DMS79 (cell line): Measurements from ENCODE around the gene GCH1.

Experiments used
- DNase-seq: peaks from one replicate; lab custom pipeline; 2025; lab: John Stamatoyannopoulos, UW

GCH1 gene

DNA sequence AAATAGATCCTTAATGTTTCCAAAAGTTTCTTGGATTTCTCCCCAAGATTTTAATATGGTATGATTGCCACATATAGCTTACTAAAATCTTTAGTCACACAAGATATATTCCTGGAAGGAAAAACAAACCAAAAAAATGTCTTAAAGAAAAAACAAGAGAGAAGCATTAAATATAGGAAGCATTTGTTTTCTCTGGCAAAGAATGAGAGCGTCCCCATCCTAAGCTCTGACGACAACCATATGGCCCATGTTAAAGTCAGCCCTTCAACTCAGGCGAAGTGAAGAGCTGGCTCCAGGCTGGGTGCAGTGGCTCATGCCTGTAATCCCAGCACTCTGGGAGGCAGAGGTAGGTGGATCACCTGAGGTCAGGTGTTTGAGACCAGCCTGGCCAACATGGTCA lies 35.6 kb downstream of the GCH1 start:
- DNase-seq = no peak

DNA sequence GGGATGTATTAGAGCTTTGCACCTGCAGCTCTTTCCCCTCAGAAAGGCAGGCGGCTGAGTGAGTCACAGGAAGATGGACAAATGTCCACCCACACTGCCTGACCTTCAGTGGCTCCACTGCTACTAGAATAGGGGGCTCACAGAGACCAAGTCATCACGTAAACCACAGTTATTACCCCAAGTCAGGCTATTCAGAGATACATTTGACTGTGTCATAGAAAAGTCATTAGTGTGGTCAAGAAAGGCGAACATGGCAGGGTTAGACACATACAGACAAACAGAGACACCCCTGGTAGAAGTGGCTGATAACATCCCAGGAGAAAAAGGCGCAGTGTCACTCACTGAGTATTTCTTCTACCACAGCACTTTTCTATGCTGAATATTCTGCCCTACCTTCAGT lies 36.0 kb downstream of the GCH1 start:
- no peak for DNase-seq

DNA sequence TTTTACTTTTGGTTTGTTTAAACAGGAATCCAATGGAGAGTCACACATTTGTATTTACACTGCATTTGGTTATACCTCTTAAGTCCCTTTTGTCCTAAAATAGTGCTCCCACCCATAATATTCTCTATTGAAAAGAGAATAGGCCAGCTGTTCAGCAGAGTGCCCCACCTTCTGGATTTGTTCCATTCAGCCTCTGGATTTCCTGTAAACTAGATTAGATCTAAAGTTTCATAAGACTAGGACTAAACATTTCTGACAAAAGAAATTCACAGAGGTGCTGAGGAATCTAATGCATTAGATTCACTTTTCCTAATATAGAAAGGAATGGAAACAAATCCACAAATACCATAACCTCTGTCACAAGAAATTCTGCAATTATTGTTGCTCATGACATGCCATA lies 38.1 kb downstream of the GCH1 start:
- DNase-seq = no peak

DNA sequence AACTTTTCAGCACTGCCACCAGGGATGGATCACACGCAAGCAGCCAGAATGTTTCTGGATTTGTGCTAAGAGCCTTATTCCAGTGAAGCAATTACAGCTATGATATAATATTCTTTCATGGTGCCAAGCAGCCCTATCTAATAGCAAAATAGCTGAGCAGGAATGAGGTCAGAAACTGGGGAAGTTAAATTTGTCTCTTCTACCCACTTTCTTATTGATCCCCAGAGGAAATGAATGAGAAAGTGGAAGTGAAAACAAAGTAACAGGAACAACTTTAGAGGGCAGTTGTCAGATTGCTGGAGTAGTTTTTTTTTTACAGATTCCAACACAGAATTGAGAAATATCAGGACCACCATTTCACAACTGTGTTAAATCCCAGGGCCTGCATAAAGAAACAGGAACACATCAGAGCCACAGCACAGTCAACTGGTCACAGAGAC lies 44.8 kb downstream of the GCH1 start:
- DNase-seq = no peak

DNA sequence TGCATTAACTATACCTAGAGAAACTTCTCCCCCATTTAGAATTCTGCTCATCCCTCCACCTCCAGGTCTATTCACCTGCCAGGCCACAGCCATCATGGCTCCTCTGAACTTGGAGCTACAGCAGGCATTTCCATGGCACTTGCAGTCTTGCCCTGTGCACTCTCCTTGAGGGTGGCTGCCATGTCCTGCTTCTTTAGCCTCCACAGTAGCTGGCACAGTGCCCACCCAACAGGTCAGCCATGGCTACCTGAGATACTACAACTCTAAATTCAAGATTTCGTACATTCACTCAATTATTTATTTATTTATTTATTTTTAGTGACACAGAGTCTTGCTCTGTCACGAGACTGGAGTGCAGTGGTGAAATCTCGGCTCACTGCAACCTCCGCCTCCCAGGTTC lies 46.5 kb downstream of the GCH1 start:
- DNase-seq = no peak

DNA sequence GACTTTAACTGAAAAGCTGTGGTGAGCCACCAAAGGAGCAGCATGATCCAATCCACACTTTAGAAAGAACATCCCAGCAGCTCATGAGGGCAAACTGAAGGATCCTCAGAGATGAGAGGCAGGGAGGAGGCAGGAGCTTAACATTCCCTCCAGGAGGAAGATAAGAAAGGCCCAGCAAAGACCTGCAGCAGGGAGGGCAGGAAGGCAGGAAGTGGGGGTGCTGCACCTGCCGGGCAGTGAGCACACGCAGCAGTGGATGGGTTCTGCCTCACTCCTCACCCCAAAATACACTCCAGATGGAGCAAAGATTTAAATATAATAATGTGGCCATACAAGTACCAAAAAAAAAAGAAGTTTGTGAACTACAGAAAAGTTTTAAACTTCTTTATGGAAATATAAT lies 48.4 kb downstream of the GCH1 start:
- no peak for DNase-seq

DNA sequence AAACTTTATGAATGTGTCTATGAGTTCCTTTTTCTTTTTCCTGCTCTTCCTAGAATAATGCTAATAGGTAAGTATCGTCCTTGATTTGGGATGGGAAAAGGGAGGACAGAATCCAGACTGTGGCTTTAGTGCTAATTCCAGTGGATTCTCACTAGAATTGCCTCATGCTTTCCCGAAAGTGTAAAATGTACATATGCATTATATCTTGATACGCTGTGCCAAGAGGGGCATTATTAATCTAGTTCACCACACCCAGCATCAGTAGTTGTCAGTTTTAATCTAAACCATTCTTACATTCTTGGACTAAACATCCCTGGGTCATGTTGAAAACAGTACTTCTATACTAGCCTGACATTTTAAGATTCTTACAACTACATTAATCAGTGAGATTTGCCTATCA lies 49.3 kb downstream of the GCH1 start:
- DNase-seq = no peak

DNA sequence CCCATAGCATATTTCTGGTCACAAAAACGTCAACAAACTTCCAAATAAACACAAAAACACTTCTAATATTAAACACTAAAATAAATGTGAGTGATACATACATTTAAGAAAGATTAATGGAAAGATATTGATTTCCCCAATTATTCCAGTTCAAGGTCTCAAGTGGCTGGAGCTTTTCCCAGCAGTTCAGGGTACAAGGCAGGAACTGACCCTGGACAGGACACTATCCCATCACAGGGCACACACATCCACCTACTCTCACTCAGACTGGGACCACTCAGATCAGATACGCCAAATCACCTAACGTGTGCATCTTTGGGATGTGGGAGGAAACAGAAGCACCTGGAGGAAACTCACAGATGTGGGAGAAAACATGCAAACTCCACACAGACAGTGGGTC lies 50.4 kb downstream of the GCH1 start:
- DNase-seq = no peak

DNA sequence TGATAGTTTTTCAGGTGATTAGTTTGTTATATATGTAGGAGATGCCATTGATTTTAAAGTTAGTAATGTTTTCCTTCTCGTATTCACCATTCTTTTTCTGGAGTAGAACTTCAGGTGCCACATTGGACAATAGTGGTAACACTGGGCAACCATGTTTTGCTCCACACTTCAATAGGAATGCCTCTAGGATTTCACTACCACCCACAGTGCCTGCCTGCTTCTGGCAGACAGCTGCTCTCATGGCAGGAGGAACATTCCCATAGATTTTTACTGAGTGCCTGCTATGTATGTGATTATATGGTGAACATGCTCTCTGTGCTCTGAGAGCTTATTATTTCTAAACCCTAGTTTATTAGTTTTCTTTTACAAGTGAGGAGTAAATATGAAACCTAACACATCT lies 53.7 kb downstream of the GCH1 start:
- DNase-seq = no peak

DNA sequence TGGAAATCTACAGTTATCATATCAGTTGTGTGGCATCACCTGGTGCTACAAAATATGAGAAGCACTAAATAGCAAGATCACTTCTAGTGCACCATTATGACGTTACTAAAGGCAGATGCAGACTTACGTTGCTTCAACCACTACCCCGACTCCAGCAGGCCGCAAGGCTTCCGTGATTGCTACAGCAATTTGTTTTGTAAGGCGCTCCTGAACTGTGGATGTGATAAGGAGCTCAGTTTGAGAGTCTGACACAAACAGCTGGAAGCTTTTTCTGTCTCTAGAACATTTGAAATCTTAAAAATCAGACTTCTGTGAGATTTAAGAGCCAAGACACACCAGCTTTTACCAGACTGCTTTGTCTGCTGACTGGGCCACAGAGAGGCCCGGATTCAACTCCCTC lies 57.0 kb downstream of the GCH1 start:
- DNase-seq = no peak

DNA sequence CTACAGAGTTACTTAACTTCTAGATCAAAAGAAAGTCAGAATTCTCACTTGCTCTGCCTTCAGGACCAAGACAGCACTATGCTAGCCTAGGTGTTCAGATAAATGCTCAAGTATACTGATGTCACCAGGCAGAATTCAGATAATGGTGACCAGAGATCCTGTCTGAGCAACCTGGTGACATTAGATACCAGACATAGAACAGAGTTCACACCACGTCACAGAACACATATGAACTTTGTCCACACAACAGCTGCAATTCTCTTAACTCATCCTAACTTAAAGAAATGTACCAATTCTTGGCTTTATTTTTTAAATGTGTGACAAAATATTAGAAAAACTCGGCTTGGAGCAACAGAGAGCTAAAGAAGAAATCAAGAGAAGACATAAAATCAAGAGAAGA lies 58.1 kb downstream of the GCH1 start:
- DNase-seq = no peak

DNA sequence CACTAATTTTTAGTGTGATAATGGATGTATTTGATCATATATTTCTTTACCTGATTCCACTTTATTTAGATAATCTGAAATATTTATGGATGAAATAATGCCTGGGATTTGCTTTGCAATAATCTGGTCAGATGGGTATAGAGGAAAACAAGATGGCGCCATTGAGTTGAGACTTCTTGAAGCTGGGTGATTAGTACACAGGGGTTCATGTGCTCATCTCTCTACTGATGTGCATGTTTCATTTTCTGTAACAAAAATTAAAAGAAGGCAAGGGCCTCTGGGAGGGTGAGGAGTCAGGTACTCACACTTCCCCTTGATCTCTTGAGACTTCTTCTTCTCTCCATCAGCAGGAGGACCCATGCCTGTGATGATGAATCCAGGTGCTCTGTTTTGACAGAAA lies 61.8 kb downstream of the GCH1 start:
- no peak for DNase-seq

DNA sequence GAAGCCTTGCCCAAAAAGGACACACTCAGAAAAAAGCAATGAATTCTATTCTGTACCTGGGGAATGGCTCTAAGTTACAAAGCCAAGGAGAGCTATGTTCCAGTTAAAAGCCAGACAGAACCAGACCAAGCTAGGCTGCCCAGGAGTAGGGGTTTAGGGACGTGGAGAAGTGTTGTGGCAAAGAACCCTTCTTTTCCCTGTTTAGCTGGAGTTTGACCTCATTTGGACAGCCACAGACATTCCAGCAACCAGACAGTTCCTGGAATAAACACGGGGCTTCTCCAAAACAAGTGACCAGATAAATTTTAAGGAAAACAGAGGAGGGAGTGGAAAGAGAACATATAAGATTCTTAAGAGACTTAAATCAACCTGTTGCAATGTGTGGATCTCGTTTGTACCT lies 62.3 kb downstream of the GCH1 start:
- no peak for DNase-seq

DNA sequence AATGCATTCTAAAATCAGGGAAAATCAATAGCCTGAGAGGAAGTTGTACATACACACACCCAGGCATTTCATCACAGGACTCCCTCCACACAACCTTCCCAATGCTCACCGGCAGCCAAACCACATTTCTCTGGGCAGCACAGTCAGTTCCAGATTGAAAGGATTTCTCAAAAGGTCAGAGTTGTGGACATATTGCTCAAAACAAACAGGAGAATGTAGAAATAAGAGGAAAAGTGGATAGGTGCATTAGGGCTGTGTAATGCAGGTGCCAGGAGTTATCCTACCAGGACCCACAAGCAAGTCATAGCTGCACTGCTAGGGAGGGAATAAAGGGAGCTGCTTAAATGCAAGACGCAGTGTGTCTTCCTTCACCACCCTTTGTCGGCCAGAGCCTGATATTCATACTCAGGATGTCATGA lies 62.9 kb downstream of the GCH1 start:
- DNase-seq = no peak

DNA sequence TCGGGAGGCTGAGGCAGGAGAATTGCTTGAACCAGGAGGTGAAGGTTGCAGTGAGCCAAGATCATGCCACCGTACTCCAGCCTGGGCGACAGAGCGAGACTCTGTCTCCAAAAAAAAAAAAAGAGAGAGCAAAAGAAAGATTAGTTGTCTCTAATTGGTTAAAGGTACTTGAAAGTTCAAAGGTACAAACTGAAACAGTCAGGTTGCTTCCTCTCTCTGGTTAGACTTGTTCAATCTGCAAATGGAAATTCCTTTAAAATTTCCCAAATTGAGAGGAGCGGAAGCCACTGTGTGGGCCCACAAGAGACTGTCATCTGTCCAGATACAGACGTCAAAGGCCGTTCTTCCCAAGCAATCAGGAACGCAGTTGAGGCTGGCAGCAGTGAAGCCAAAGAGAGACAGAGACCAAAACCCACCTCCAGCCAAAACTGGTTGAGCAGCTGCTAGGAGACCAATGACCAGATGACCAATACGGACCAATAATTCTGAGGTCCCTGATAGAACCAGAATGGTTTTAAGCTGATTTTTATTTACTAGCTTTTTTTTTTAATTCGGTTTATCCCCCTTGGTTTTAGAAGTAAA lies 63.6 kb downstream of the GCH1 start:
- no peak for DNase-seq

DNA sequence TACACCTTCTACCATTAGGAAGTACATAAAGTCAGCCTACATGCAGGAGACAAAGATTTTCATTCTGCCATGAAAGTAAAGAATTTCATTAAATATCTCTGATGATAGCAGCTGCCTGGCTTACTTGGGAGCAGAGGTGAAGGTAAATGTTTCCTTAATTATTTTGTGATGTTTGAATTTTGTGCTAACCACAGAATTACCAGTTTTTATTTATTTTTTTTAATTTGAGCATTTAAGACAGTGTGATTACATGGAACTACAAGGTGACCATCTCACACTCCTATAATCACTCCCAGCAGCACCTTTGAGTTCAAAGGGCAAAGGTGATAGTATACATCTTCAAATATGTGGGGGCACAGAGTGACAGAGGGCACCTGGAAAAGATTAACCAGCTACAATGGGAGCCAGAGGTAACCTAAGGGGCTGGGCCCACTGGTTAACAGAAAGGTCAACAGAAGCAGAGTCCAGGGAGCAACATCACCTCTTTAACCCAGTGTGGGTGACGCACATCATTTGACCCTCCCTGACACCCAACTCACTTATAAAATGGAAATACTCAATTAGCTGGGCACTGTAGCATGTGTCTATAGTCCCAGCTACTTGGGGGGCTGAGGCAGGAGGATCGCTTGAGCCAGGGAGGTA lies 65.0 kb downstream of the GCH1 start:
- DNase-seq = no peak

DNA sequence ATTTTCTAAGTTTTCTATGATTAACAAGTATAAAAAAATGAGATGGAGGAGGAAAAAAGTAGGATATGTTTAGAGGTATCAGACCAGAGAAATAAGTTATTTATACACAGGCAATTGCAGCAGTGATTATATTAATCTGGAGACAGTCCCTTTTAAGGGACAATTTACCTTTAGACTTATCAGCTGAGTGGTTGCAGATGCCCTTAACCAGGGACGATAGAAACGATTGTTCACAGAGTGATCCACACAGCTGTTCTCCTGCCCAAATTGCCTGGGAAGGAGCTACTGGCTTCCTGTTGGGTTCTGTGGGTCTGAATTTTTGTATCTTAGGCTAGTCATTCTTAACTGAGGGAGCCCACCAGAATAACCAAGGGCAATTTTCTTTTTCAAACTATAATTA lies 66.4 kb downstream of the GCH1 start:
- no peak for DNase-seq

DNA sequence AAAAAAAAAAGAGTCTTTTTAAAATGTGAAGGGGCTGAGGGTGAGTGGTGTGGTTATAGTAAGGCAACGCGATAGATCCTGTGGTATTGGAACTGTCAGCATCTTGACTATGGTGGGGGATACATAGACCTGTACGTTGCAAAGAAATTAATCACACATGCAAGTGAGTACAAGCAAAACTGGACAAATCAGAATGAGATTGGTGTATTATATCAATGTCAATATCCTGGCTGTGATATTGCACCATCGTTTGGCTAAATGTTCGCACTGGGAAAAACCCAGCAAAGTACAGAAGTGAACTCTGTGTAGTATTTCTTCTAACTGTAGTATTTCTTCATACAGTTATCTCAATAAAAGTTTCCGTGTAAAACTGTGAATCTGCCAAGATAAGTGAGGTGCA lies 67.9 kb downstream of the GCH1 start:
- DNase-seq = no peak

DNA sequence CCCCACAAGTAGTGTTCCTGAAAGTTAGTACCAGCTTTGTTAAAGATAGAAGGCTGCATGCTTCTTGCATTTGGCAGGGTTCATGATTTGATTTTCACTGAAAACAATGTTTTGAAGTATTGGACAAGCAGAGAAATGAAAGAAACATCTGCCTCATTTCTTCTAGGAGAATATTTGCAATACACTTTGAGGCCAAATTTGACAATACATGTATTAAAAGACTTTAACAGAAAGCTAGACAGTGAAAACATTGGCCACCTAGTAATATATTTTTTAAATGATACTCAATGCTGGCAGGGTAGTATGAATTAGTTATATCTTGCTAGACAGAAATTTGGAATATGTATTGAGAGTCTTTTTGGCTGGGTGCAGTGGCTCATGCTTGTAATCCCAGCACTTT lies 68.5 kb downstream of the GCH1 start:
- no peak for DNase-seq

DNA sequence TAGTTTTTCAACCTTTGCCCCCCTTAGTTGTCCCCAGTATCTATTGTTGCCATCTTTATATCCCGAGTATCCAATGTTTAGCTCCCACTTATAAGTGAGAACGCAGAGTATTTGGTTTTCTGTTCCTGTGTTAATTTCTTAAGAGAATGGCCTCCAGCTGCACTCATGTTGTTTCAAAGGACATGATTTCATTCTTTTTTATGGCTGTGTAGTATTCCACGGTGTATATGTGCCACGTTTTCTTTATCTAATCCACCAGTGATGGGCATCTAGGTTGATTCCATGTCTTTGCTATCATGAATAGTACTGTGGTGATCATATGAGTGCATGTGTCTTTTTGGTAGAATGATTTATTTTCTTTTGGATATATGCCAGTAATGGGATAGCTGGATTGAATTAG lies 72.0 kb downstream of the GCH1 start:
- no peak for DNase-seq

DNA sequence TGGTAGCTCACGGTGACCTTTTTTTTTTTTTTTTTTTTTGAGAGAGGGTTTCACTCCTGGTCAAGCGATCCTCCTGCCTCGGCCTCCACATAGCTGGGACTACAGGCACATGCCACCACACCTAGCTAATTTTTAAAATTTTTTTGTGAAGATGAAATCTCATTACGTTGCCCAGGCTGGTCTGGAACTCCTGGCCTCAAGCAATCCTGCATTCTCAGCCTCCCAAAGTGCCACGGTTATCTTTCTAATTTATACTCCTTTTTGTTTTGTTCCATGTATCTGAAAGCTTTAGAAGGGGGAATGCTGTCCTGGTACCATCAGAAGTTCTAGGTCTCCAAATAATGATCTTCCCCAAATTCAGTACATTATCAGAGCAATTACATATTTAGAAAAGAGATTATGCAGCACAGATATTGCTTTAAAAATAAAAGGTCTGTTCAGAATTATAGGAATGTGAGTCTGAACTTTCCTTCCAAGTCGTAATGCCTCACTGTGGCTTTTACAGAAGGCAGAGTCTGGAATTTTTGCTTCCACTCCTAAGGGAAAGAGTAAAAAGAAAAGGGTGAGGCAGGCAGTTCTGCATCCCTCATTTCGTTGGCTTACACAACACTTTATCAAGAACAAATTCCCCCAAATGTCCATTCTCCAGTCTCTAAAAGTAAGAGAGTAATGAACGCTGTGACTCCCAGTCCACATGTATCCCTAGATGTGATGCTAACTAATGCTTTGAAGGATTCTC lies 73.0 kb downstream of the GCH1 start:
- no peak for DNase-seq

DNA sequence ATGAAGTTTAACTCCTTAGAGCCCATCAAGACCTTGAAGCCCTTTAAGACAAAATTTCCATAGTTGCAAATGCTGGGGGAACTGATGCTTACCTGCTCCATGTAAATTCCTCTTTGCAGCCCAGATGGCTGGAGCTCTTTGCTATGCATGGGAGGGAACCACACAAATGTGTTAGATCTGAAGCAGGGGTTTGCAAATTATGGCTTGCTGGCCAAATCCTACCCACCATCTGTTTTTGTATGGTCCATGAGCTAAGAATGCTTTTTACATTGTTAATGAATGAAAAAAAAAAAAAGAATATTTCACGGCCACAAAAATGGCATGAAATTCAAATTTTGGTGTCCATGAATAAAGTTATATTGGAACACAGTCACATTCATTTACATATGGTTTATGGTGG lies 74.6 kb downstream of the GCH1 start:
- no peak for DNase-seq

DNA sequence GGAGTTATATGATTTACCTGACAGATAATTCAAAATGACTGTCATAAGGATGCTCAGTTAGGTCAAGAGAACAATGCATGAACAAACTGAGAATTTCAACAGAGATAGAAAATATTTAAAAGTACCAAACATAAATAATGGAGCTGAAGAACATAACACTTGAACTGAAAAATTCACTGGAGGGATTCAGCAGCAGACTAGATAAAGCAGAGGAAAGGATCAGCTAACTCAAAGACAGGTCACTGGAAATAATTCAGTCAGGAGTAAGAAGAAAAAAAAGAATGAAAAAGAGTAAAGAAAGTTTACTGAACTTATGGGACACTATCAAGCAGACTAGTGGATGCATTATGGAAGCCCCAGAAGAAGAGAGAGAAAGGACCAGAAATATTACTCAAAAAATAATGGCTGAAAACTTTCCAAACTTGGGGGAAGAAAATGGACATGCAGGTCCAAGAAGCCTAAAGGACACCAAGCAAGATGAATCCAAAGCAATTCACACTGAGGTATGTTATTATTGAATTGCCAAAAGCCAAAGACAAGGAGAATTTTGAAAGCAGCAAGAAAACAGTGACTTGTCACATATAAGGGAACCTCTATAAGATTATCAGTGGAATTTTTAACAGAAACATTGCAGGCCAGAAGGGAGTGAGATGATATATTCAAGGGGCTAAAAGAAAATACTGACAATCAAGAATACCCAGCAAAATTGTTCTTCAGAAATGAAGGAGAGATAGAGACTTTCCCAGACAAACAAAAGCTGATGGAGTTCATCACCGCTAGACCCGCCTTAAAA lies 78.7 kb downstream of the GCH1 start:
- DNase-seq = no peak
